ENCODE measurements around the gene CHRNB2. TPM values are rescaled to one million over a fixed set of nuclear protein-coding genes. Genes with fewer than 3 reads are reported as not detected.

CHRNB2 gene
- total RNA-seq, 1 experiment from 2014 or later: 3.2 TPM

DNA sequence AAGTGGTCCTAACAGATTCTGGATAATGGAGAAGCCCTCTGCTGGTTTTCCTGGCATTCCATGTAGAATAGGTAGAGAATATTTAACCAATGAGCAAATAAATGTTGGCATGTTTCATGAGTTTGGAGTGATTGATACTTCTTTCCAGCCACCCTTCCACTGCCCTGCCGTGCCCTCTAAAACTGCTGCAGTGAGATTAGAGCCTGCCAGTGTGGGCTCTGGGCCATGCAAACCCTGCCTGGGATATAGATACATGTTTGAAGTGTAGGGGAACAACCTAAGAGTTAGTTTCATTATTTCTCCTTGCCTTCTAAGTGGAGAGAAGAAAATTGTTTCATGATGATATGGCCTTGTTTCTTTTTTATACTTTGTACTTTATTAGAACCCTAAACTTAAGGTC lies 19.6 kb upstream of the CHRNB2 start:
- Histone ChIP-seq H3K27ac (ENCODE audit: low read depth, low read length, poor library complexity, severe bottlenecking) (no peak overlapping the region), H3K27me3 (replicated peaks; ENCODE audit: insufficient read depth, low read depth, low read length, poor library complexity) (no peaks in the 10 kb centered on the region), H3K36me3 (ENCODE audit: insufficient read depth, low read length, poor library complexity, severe bottlenecking) (peaks cover 42% of the 10 kb centered on the region), H3K9me3 (ENCODE audit: low read depth, low read length, poor library complexity, severe bottlenecking) (no peaks in the 10 kb centered on the region), H3K4me1 (ENCODE audit: insufficient read depth, low read length, poor library complexity, severe bottlenecking) (no peaks in the 10 kb centered on the region), H3K4me3 (ENCODE audit: low read depth, low read length, poor library complexity, severe bottlenecking) (no peak overlapping the region)
- no peak for DNase-seq (ENCODE audit: low spot score)
- intact Hi-C loops (cut with micrococcal nuclease; ENCODE audit: unreplicated experiment): no loop called here
- TF ChIP-seq, protein P1, sequence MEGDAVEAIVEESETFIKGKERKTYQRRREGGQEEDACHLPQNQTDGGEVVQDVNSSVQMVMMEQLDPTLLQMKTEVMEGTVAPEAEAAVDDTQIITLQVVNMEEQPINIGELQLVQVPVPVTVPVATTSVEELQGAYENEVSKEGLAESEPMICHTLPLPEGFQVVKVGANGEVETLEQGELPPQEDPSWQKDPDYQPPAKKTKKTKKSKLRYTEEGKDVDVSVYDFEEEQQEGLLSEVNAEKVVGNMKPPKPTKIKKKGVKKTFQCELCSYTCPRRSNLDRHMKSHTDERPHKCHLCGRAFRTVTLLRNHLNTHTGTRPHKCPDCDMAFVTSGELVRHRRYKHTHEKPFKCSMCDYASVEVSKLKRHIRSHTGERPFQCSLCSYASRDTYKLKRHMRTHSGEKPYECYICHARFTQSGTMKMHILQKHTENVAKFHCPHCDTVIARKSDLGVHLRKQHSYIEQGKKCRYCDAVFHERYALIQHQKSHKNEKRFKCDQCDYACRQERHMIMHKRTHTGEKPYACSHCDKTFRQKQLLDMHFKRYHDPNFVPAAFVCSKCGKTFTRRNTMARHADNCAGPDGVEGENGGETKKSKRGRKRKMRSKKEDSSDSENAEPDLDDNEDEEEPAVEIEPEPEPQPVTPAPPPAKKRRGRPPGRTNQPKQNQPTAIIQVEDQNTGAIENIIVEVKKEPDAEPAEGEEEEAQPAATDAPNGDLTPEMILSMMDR (conservative IDR thresholded peaks at IDR 0.05; ENCODE audit: low read depth, low read length): no peak
- no peak for TF ChIP-seq EZH2 (IDR thresholded peaks at IDR 0.05; ENCODE audit: borderline replicate concordance, low read depth, low read length, poor library complexity, severe bottlenecking)
- no TSS peak for BruUV-seq (replicated peaks)
- ChIA-PET POLR2A (ENCODE audit: low non-redundant PET) (no interaction called here), CTCF (no interaction called here)

DNA sequence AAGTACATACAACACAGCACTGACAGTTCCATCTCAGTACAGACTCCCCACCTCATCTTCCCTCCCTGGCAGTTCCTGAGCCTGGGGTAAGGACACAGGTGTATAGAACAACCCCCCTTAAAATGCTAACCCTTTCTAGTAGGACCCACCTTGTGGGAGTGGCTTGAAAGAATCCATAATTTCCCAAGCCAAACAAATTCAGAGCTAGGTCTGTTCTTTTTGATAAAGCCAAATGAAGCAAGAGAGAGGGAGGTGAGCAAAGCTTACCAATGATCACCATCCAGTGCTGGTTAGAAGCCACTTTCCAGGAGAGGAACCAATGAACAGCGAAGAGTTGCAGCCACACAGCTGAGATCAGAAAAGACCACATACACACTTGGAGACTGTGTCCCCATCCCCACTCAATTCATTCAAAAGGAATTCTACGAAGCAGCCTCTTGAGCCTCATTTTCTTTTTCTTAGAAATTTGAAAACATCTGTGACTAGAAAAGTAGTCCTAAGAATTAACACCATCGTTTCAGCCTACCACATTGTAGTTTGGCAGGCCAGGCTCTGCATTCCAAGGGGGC lies 18.3 kb upstream of the CHRNB2 start:
- CTCF ChIA-PET: no interaction called here
- Histone ChIP-seq H3K4me3 (ENCODE audit: low read depth, low read length, poor library complexity, severe bottlenecking) (no peak overlapping the region), H3K9me3 (ENCODE audit: low read depth, low read length, poor library complexity, severe bottlenecking) (no peaks in the 10 kb centered on the region), H3K36me3 (ENCODE audit: insufficient read depth, low read length, poor library complexity, severe bottlenecking) (peaks cover 54% of the 10 kb centered on the region), H3K27me3 (replicated peaks; ENCODE audit: insufficient read depth, low read depth, low read length, poor library complexity) (no peaks in the 10 kb centered on the region), H3K4me1 (ENCODE audit: insufficient read depth, low read length, poor library complexity, severe bottlenecking) (no peaks in the 10 kb centered on the region), H3K27ac (ENCODE audit: low read depth, low read length, poor library complexity, severe bottlenecking) (no peak overlapping the region)
- DNase-seq (ENCODE audit: low spot score): no peak
- POLR2A ChIA-PET (ENCODE audit: low non-redundant PET): no interaction called here
- no TSS peak for BruUV-seq (replicated peaks)
- intact Hi-C loops (cut with micrococcal nuclease; ENCODE audit: unreplicated experiment): no loop called here
- TF ChIP-seq, protein P1 (conservative IDR thresholded peaks at IDR 0.05; ENCODE audit: low read depth, low read length): no peak
- no peak for TF ChIP-seq EZH2 (IDR thresholded peaks at IDR 0.05; ENCODE audit: borderline replicate concordance, low read depth, low read length, poor library complexity, severe bottlenecking)

DNA sequence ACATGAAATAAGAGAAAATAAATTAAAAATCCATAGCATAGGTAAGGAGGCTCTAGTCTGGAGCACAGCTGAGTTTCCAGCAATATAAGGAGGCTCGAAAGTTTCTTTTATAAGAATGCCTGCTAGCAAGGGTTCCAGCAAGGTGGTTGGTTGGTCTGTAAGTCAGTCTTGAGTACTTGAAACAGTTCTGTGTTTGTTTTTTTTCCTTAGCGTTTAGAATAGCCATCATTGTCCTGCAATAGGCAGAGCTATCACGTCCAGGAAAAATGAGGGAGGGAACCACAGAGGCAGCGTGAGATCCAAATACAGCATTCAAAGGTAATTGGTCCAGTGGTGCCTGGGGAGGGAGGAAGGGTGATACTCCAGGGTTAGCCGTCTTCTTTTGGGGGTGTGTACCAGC lies 17.5 kb upstream of the CHRNB2 start:
- POLR2A ChIA-PET (ENCODE audit: low non-redundant PET): no interaction called here
- intact Hi-C loops (cut with micrococcal nuclease; ENCODE audit: unreplicated experiment): loop anchor here (10.0 kb wide), 1 partner anchor 215 kb away; no protein-coding TSS in a partner anchor

More for the DNA sequence above, 17.5 kb upstream of the CHRNB2 start:
- Histone ChIP-seq H3K27ac (ENCODE audit: low read depth, low read length, poor library complexity, severe bottlenecking) (no peak overlapping the region), H3K4me3 (ENCODE audit: low read depth, low read length, poor library complexity, severe bottlenecking) (no peak overlapping the region), H3K27me3 (replicated peaks; ENCODE audit: insufficient read depth, low read depth, low read length, poor library complexity) (no peaks in the 10 kb centered on the region), H3K4me1 (ENCODE audit: insufficient read depth, low read length, poor library complexity, severe bottlenecking) (no peaks in the 10 kb centered on the region), H3K36me3 (ENCODE audit: insufficient read depth, low read length, poor library complexity, severe bottlenecking) (peaks cover 62% of the 10 kb centered on the region), H3K9me3 (ENCODE audit: low read depth, low read length, poor library complexity, severe bottlenecking) (no peaks in the 10 kb centered on the region)
- BruUV-seq (replicated peaks): TSS peak; percentile 55
- no peak for TF ChIP-seq EZH2 (IDR thresholded peaks at IDR 0.05; ENCODE audit: borderline replicate concordance, low read depth, low read length, poor library complexity, severe bottlenecking)
- TF ChIP-seq, protein P1 (conservative IDR thresholded peaks at IDR 0.05; ENCODE audit: low read depth, low read length): no peak
- DNase-seq (ENCODE audit: low spot score): no peak
- CTCF ChIA-PET: no interaction called here

All from A673 (cell line).